ENCODE measurements around the gene ADAM22.

ADAM22 gene

DNA sequence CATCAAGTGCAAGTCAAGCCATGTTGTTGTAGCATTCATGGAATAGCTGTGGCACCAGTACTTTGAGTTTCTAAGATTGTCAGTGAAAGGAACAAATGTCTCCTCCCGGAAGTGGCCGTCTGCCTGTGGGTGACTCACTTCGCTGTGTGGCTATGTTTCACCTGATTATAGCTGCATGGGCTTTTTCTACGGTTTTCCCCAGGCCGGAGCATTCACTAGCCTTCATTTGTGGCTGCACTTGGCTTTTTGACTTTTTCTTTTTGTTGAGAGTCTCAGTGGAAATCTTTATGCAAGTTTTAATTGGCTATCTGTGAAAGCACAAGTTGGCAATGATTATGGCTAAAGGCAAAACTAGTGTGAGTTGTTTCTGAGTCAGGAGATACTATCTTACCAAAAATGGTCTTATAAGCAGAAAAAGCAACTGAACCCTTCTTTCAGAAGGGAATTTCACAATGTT, 250.8 kb downstream of the ADAM22 start:
- DNase-seq (ENCODE audit: low read depth) = peak; percentile 16
- H3K4me3 ChIP-seq (ENCODE audit: control insufficient read depth, low read depth, low read length) = no peak overlapping the region
- TF ChIP-seq CTCF (IDR thresholded peaks at IDR 0.05; ENCODE audit: control insufficient read depth, insufficient read depth, low read depth, low read length, missing control alignments) = no peak

DNA sequence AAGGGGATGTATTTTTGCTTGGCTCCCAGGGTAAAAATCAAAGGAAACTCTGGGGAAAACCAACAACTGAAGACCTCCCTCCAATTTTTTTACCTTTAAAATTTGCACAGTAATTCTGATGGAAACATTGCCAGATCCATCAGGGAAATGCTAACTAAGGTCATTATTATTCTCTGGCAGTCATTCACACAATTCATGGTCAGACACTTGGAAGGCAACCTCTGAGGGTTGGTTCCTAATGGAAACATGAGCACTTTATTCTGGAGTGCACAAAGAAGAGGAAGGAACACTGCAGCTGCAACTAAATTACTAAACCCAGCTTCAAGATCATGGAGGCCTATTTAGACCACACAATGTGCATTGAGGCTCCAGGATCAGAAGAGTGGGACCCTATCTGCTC, 251.6 kb downstream of the ADAM22 start:
- no peak for TF ChIP-seq CTCF (IDR thresholded peaks at IDR 0.05; ENCODE audit: control insufficient read depth, insufficient read depth, low read depth, low read length, missing control alignments)
- H3K4me3 ChIP-seq (ENCODE audit: control insufficient read depth, low read depth, low read length) = no peak overlapping the region
- DNase-seq (ENCODE audit: low read depth) = no peak

DNA sequence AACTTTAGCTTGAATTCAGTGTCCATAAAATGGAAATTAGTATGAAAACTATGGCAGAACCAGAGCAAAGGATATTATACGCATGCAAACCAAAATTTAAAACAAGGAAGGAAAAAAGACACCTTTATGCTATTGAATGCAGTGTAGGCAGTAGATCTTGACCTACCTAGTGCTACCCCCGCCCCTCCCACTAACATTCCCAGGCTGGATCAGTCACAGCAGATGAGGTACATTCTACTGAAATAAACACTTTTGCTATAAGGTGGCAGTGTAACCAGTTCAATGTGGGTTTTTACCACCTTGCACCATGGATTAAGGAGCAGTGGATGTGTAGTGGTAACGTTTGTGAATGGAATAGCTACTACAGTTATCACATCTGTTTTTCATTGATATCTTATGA, 257.9 kb downstream of the ADAM22 start:
- TF ChIP-seq CTCF (IDR thresholded peaks at IDR 0.05; ENCODE audit: control insufficient read depth, insufficient read depth, low read depth, low read length, missing control alignments) = no peak
- no peak overlapping the region for H3K4me3 ChIP-seq (ENCODE audit: control insufficient read depth, low read depth, low read length)
- DNase-seq (ENCODE audit: low read depth) = no peak

GRCh38 chr7:88200261-88200660, 266.2 kb downstream of the ADAM22 start:
- H3K4me3 ChIP-seq (ENCODE audit: control insufficient read depth, low read depth, low read length) = no peak overlapping the region
- no peak for TF ChIP-seq CTCF (IDR thresholded peaks at IDR 0.05; ENCODE audit: control insufficient read depth, insufficient read depth, low read depth, low read length, missing control alignments)
- DNase-seq (ENCODE audit: low read depth) = no peak

DNA sequence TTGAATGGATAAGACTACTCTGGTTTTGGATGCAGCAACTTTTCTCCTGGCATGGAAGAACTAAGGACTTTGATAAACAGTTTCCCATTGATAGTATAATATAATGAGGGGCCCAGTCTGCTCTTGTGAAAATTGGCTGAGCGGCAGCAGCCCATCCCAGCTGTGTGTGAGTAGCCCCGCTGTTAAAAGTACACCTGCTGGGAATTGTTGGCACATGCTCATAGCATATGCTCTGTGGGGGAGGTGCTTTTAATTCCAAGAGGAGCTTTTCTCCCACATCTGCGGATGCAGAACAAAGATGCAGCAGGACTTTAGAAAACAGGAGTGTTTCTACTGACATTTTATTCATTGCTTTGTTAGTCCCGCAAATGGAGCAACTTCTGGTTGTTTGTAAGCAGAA, 266.7 kb downstream of the ADAM22 start:
- TF ChIP-seq CTCF (IDR thresholded peaks at IDR 0.05; ENCODE audit: control insufficient read depth, insufficient read depth, low read depth, low read length, missing control alignments) = no peak
- no peak overlapping the region for H3K4me3 ChIP-seq (ENCODE audit: control insufficient read depth, low read depth, low read length)
- no peak for DNase-seq (ENCODE audit: low read depth)

- no peak for TF ChIP-seq CTCF (IDR thresholded peaks at IDR 0.05; ENCODE audit: control insufficient read depth, insufficient read depth, low read depth, low read length, missing control alignments)
- DNase-seq (ENCODE audit: low read depth) = no peak
- H3K4me3 ChIP-seq (ENCODE audit: control insufficient read depth, low read depth, low read length) = no peak overlapping the region
These were observed 267.3 kb downstream of the ADAM22 start for GRCh38 chr7:88201305-88201704.

GRCh38 chr7:88202278-88202677, 268.2 kb downstream of the ADAM22 start:
- no peak for TF ChIP-seq CTCF (IDR thresholded peaks at IDR 0.05; ENCODE audit: control insufficient read depth, insufficient read depth, low read depth, low read length, missing control alignments)

More at GRCh38 chr7:88202278-88202677, 268.2 kb downstream of the ADAM22 start:
- DNase-seq (ENCODE audit: low read depth) = no peak
- no peak overlapping the region for H3K4me3 ChIP-seq (ENCODE audit: control insufficient read depth, low read depth, low read length)
